K562 (cell line): ENCODE results near the gene TXNRD2. TPM values are rescaled to one million over a fixed set of nuclear protein-coding genes. Genes with fewer than 3 reads are reported as not detected.

Source experiments
- ATAC-seq: fragments of 200-7000 bp; cut with Tn5 transposase; 3 replicates; pipeline ENCODE4 v1.9.1; 2020; ENCODE audit warnings: moderate library complexity
- BruUV-seq: library from RNA; stranded (reverse); fragments of 400-500 nt; replicated peaks from 2 replicates; lab custom pipeline; 2021; lab: Mats Ljungman, UMichigan
- CTCF ChIA-PET: fragments of 300-600 bp; formaldehyde crosslinking; extraction: SDS; loops from one replicate; lab custom pipeline; 2021; ENCODE audit warnings: low intra/inter-chr PET ratio; lab: Yijun Ruan, JAX
- POLR2A ChIA-PET: fragments of 300-600, 350-650 bp; sonication (Branson Sonifier 250); formaldehyde crosslinking; extraction: SDS; loops from one replicate; lab custom pipeline; 2021; ENCODE audit warnings: antibody characterized with exemption, inconsistent platforms; lab: Yijun Ruan, JAX
- DNase-seq, 4 experiments: peaks; one replicate each; pipeline versions ENCODE4 v3.0.0 to v3.0.0-alpha.2; 2011 to 2018; ENCODE audit warnings: low spot score in 3 of 4, mixed read lengths in 3 of 4; ENCODE audit errors: extremely low read depth in 1 of 4
- FAIRE-seq: peaks from 2 replicates; lab custom pipeline; 2011; peaks lifted over from hg19 to GRCh38; lab: Jason Lieb, UNC
- H2AFZ ChIP-seq: 2 replicates; pipeline ENCODE4 v1.6.0; 2011; ENCODE audit warnings: low read depth, low read length, control low read depth, inconsistent platforms
- H3K27ac ChIP-seq: fragments of 200-600 bp; 3 replicates; pipeline ENCODE4 v1.8.0; 2011; ENCODE audit warnings: low read depth, mild to moderate bottlenecking, control low read depth, inconsistent platforms, low read length, moderate library complexity, mixed read lengths; ENCODE audit errors: extremely low read depth
- H3K27me3 ChIP-seq, 2 experiments: fragments of 300-600 bp in 1 of 2; 2 replicates in 1 of 2; 3 replicates in 1 of 2; pipeline versions ENCODE4 v1.6.0 to v1.8.0; 2011; ENCODE audit warnings: inconsistent platforms in 2 of 2, low read length in 2 of 2, mild to moderate bottlenecking in 1 of 2, mixed read lengths in 1 of 2, moderate library complexity in 1 of 2; ENCODE audit not compliant: control insufficient read depth in 2 of 2, insufficient read depth in 2 of 2
- H3K36me3 ChIP-seq: fragments of 300-600 bp; 3 replicates; pipeline ENCODE4 v1.8.0; 2011; ENCODE audit warnings: mild to moderate bottlenecking, low read length, inconsistent platforms; ENCODE audit not compliant: control insufficient read depth, insufficient read depth
- H3K4me1 ChIP-seq, 2 experiments: fragments of 200-600 bp in 1 of 2; replicated peaks in 1 of 2; 2 replicates in 1 of 2; 3 replicates in 1 of 2; pipeline versions ENCODE4 v1.5.1 to v1.8.0; 2011; ENCODE audit warnings: inconsistent platforms in 2 of 2, low read length in 2 of 2, mild to moderate bottlenecking in 1 of 2, mixed read lengths in 1 of 2, moderate library complexity in 1 of 2; ENCODE audit not compliant: control insufficient read depth in 2 of 2, insufficient read depth in 2 of 2
- H3K4me2 ChIP-seq: 2 replicates; pipeline ENCODE4 v1.6.1; 2011; ENCODE audit warnings: low read length, control low read depth, inconsistent platforms, mixed read lengths; ENCODE audit not compliant: insufficient read depth
- H3K4me3 ChIP-seq: fragments of 200-600 bp; sonication (generic), shearing (Covaris generic); 2 replicates; pipeline ENCODE4 v1.5.1; 2016; ENCODE audit warnings: control low read depth, inconsistent platforms
- H3K79me2 ChIP-seq: fragments of 200-600 bp; 3 replicates; pipeline ENCODE4 v1.8.0; 2011; ENCODE audit warnings: low read length, inconsistent platforms; ENCODE audit not compliant: control insufficient read depth, insufficient read depth
- H3K9ac ChIP-seq, 2 experiments: 2 replicates each; pipeline versions ENCODE4 v1.6.0 to v1.6.1; 2011; ENCODE audit warnings: low read depth in 2 of 2, low read length in 2 of 2, control low read depth in 1 of 2, inconsistent platforms in 1 of 2, mild to moderate bottlenecking in 1 of 2, mixed read lengths in 1 of 2; ENCODE audit not compliant: insufficient read depth in 1 of 2
- H3K9me1 ChIP-seq: one replicate; pipeline ENCODE4 v1.6.0; 2011; ENCODE audit warnings: inconsistent platforms, mild to moderate bottlenecking, low read length, moderate library complexity; ENCODE audit not compliant: control insufficient read depth, insufficient read depth
- H3K9me3 ChIP-seq: replicated peaks from 2 replicates; pipeline ENCODE4 v1.5.1; 2011; ENCODE audit warnings: low read depth, low read length, inconsistent platforms; ENCODE audit not compliant: control insufficient read depth, insufficient read depth
- H4K20me1 ChIP-seq: replicated peaks from 2 replicates; pipeline ENCODE4 v1.6.1; 2011; ENCODE audit warnings: low read length, inconsistent platforms, mixed read lengths; ENCODE audit not compliant: control insufficient read depth, insufficient read depth
- ARID3B ChIP-seq: fragments of 250-450 bp; sonication (Bioruptor Pico); IDR thresholded peaks from 2 replicates; pipeline ENCODE4 v1.4.0; 2020; ENCODE audit warnings: borderline replicate concordance
- CEBPZ ChIP-seq: fragments of 150-350 bp; IDR thresholded peaks from 2 replicates; pipeline ENCODE4 v1.6.1; 2014; ENCODE audit warnings: low read depth, mild to moderate bottlenecking, low read length, borderline replicate concordance
- HDGF ChIP-seq: fragments of 450-650 bp; IDR thresholded peaks from 2 replicates; pipeline ENCODE4 v1.6.1; 2016
- PRPF4 ChIP-seq: fragments of 200-400 bp; formaldehyde crosslinking; IDR thresholded peaks from one replicate; pipeline ENCODE4 v1.6.1; 2017; ENCODE audit warnings: low read length, low read depth, mild to moderate bottlenecking; ENCODE audit not compliant: insufficient read depth, poor library complexity, severe bottlenecking
- SRF ChIP-seq, 2 experiments: fragments of 250-450, 450-650 bp in 1 of 2; sonication (Bioruptor Pico) in 1 of 2; sonication (generic) in 1 of 2; formaldehyde crosslinking; IDR thresholded peaks; 2 replicates each; pipeline versions ENCODE4 v1.5.0 to v1.5.1; 2020 to 2022; ENCODE audit warnings: mild to moderate bottlenecking in 1 of 2, missing genetic modification reagents in 1 of 2
- USF2 ChIP-seq: sonication (generic); formaldehyde crosslinking; IDR thresholded peaks from 2 replicates; pipeline ENCODE4 v1.5.0; 2020; ENCODE audit warnings: missing genetic modification reagents
- XRCC3 ChIP-seq: fragments of 450-650 bp; IDR thresholded peaks from 2 replicates; pipeline ENCODE4 v1.6.1; 2017; ENCODE audit warnings: mild to moderate bottlenecking, moderate library complexity
- ZBTB11 ChIP-seq, 3 experiments: fragments of 200-800 bp in 1 of 3; fragments of 250-450 bp in 1 of 3; fragments of 450-650 bp in 1 of 3; sonication (Bioruptor Pico) in 1 of 3; sonication (Bioruptor generic) in 1 of 3; formaldehyde crosslinking in 1 of 3; IDR thresholded peaks; 2 replicates each; pipeline versions ENCODE4 v1.6.1 to v1.8.0; 2016 to 2022; ENCODE audit warnings: mild to moderate bottlenecking in 2 of 3, missing genetic modification characterization in 2 of 3, missing compliant biosample characterization in 1 of 3, moderate library complexity in 1 of 3
- ZNF699 ChIP-seq: fragments of 250-450 bp; sonication (Bioruptor Pico); IDR thresholded peaks from 2 replicates; pipeline ENCODE4 v1.8.0; 2021; ENCODE audit warnings: mild to moderate bottlenecking, moderate library complexity; ENCODE audit not compliant: insufficient replicate concordance
- WGBS: fragments of 100-300 bp; shearing (Covaris generic); methylation state at CpG from one replicate; pipeline ENCODE4 v1.1.6; 2016; ENCODE audit warnings: low coverage, mixed read lengths; ENCODE audit not compliant: insufficient coverage; ENCODE audit errors: missing lambda C conversion rate; 5-methylcytosine and 5-hydroxymethylcytosine counted together
- in situ Hi-C: fragments of 300-500 bp; cut with MboI; formaldehyde crosslinking; loops from 4 replicates; pipeline ENCODE4 v1.15.0; 2018; ENCODE audit warnings: inconsistent platforms, mixed read lengths
- intact Hi-C: fragments of 100-400 bp; cut with micrococcal nuclease; formaldehyde crosslinking; loops from 2 replicates; pipeline ENCODE4 v1.14.2; 2022
- polyA plus RNA-seq, 8 experiments: library from polyadenylated mRNA; depleted of rRNA in 4 of 8; stranded (reverse) in 5 of 8; unstranded in 3 of 8; fragments of >200 nt; fragmentation: Nextera tagmentation in 2 of 8; fragmentation: Illumina TruSeq in 1 of 8; extraction: Ambion mirVana in 2 of 8; extraction: Trizol in 1 of 8; gene quantifications; 2 replicates each; pipeline versions ENCODE4 v1.2.1 to v1.2.3, GENCODE V29; 2011 to 2014; ENCODE audit warnings: inconsistent platforms in 1 of 8, missing spikeins in 1 of 8
- total RNA-seq, 7 experiments: library from RNA; depleted of rRNA in 6 of 7; stranded (reverse); fragments of >200 nt in 6 of 7; fragmentation: Illumina TruSeq in 2 of 7; extraction: Trizol in 2 of 7; gene quantifications; 2 replicates each; pipeline versions ENCODE4 v1.2.1 to v1.2.3, GENCODE V29; 2011 to 2021; ENCODE audit warnings: low replicate concordance in 1 of 7

TXNRD2 gene
- total and polyA plus RNA-seq, 9 of the 15 experiments (the other 6 are each of a cell fraction or from before 2014, with no cell fraction given), result 3.3 to 80.2 (median 49.4) TPM

- H3K36me3 ChIP-seq, result peaks cover 45% of the 10 kb centered on the region
- ATAC-seq (peak; percentile 3), FAIRE-seq (no peak), DNase-seq (no peak)
- H3K27ac ChIP-seq, result no peak overlapping the region
- H3K9me1 ChIP-seq, result no peaks in the 10 kb centered on the region
- no peaks in the 10 kb centered on the region for H3K9me3 ChIP-seq
- H3K27me3 ChIP-seq, result no peaks in the 10 kb centered on the region; a peak in 1 of 5 replicates
- no peak overlapping the region for H3K4me3 ChIP-seq
- intact Hi-C loops, result loop anchor here (1.0 to 2.0 kb wide), 6 partner anchors 37 to 278 kb away; no protein-coding TSS in a partner anchor
- in situ Hi-C loops, result loop anchor here (5.0 kb wide), 1 partner anchor 178 kb away; no protein-coding TSS in a partner anchor
- no peaks in the 10 kb centered on the region for H3K79me2 ChIP-seq
- 24% methylated on average over 4 of the region's 4 CpGs for WGBS
- H3K4me1 ChIP-seq, result peaks cover 2 to 26% of the 10 kb centered on the region in 2 experiments; a peak in 4 of 5 replicates
- no peak overlapping the region for H3K9ac ChIP-seq
- no TSS peak for BruUV-seq
- H2AFZ ChIP-seq, result no peak overlapping the region
- ChIA-PET POLR2A (interaction anchor here (0.6 to 3.4 kb wide), 20 partner anchors 9 to 267 kb away, joined by 3 to 58 read pairs (median 4); no protein-coding TSS in a partner anchor), CTCF (interaction anchor here (0.6 to 6.2 kb wide), 17 partner anchors 10 to 956 kb away, joined by 3 to 156 read pairs (median 5); partner anchors contain the start of genes GP1BB, RTN4R and TBX1)
- no peak overlapping the region for H3K4me2 ChIP-seq
- peaks cover 3% of the 10 kb centered on the region; the same call in 1 of the 2 replicates for H4K20me1 ChIP-seq
- TF ChIP-seq CEBPZ (no peak), SRF (CRISPR knock-in tag; IDR thresholded peaks at IDR 0.05) (peak in 1 of 2 experiments; percentile 3; a peak in 1 of 4 replicates), ZBTB11 (CRISPR knock-in tag; IDR thresholded peaks at IDR 0.05) (0 out of 6 replicates have a peak, but pooled peaks of 1 of the 3 experiments have one; percentile 33), PRPF4 (no peak), ZNF699 (CRISPR knock-in tag) (no peak), XRCC3 (no peak), USF2 (CRISPR knock-in tag) (0 out of 2 replicates have a peak, but pooled peaks have one; percentile 15), ARID3B (CRISPR knock-in tag) (peak; percentile 33; the same call in 1 of the 2 replicates), HDGF (peak; percentile 13; the same call in 1 of the 2 replicates)
Measured at GRCh38 chr22:19910180-19910744, 31.4 kb downstream of the TXNRD2 start.
